Astrocyte of the cerebellum (primary cell): ENCODE results near the gene PRELID3B.
A peak's percentile ranks its signal among the peaks of the same experiment; 100 is the strongest.
"Not testable (repeated sequence)": the region's sequence is repeated elsewhere in the genome, so short reads cannot be mapped to it uniquely, and the experiment has no call there.

Source experiments
- DNase-seq: peaks from one replicate; pipeline ENCODE4 v3.0.0-alpha.2; 2011; ENCODE audit warnings: low read depth
- H3K4me3 ChIP-seq: 2 replicates; pipeline ENCODE4 v1.5.1; 2011; ENCODE audit warnings: mild to moderate bottlenecking, low read depth, low read length, moderate library complexity
- CTCF ChIP-seq: IDR thresholded peaks from 2 replicates; pipeline ENCODE4 v1.5.1; 2012; ENCODE audit warnings: low read length, low read depth, moderate library complexity, mild to moderate bottlenecking; ENCODE audit errors: missing control alignments
- in situ Hi-C: cut with HindIII; loops from 2 replicates; pipeline ENCODE4 v1.10.0; 2017; ENCODE audit warnings: low sequenced_read_pairs

The PRELID3B gene

GRCh38 chr20:59044295-59044694, 1.7 kb upstream of the PRELID3B start:
- TF ChIP-seq CTCF: no peak
- DNase-seq: no peak
- H3K4me3 ChIP-seq: no peak overlapping the region
- in situ Hi-C loops: no loop called here

- TF ChIP-seq CTCF: no peak
Observed at GRCh38 chr20:59043698-59044097, 1.1 kb upstream of the PRELID3B start.

GRCh38 chr20:59042796-59043631, 428 bp upstream of the PRELID3B start:
- peak overlapping the region; percentile 78 for H3K4me3 ChIP-seq
- in situ Hi-C loops: no loop called here
- no peak for TF ChIP-seq CTCF
- DNase-seq: no peak

More at GRCh38 chr20:59043698-59044097, 1.1 kb upstream of the PRELID3B start:
- in situ Hi-C loops: no loop called here
- no peak overlapping the region for H3K4me3 ChIP-seq
- DNase-seq: no peak

- peak overlapping the region; percentile 78 for H3K4me3 ChIP-seq
- in situ Hi-C loops, DNase-seq: not testable (repeated sequence)
Observed at GRCh38 chr20:59041487-59041886, 1.1 kb downstream of the PRELID3B start.

GRCh38 chr20:59040667-59041066, 1.9 kb downstream of the PRELID3B start:
- no peak for DNase-seq
- TF ChIP-seq CTCF: no peak
- in situ Hi-C loops: no loop called here
- H3K4me3 ChIP-seq: no peak overlapping the region

- no peak for DNase-seq
- TF ChIP-seq CTCF: no peak
- no peak overlapping the region for H3K4me3 ChIP-seq
- in situ Hi-C loops: no loop called here
Observed at GRCh38 chr20:59039233-59039632, 3.4 kb downstream of the PRELID3B start.

GRCh38 chr20:59037386-59037785, 5.2 kb downstream of the PRELID3B start:
- in situ Hi-C loops: no loop called here
- no peak overlapping the region for H3K4me3 ChIP-seq
- TF ChIP-seq CTCF: no peak
- no peak for DNase-seq
